GM23248 (cell line): ENCODE measurements around the gene PDK4.

Source experiments
- EZH2 ChIP-seq: fragments of 200-600 bp; sonication (generic); IDR thresholded peaks from 2 replicates; pipeline ENCODE4 v1.6.1; 2018; ENCODE audit warnings: antibody characterized with exemption, mild to moderate bottlenecking; ENCODE audit not compliant: insufficient read depth, poor library complexity, severe bottlenecking
- EZH2phosphoT487 ChIP-seq: fragments of 200-600 bp; sonication (generic); IDR thresholded peaks from 2 replicates; pipeline ENCODE4 v1.6.1; 2018; ENCODE audit warnings: antibody characterized with exemption, moderate library complexity, mild to moderate bottlenecking, low read depth; ENCODE audit not compliant: insufficient read depth

GRCh38 chr7:95619517-95619916, 23.2 kb upstream of the PDK4 start:
- TF ChIP-seq EZH2 (no peak), EZH2phosphoT487 (no peak)
